SK-N-DZ (cell line): Measurements from ENCODE around the gene RAB30.
"Not testable (repeated sequence)": the region's sequence is repeated elsewhere in the genome, so short reads cannot be mapped to it uniquely, and the experiment has no call there.

ENCODE experiments used
- DNase-seq: peaks from one replicate; pipeline ENCODE4 v3.0.0-alpha.2; 2015; ENCODE audit warnings: low spot score

RAB30 gene

DNA sequence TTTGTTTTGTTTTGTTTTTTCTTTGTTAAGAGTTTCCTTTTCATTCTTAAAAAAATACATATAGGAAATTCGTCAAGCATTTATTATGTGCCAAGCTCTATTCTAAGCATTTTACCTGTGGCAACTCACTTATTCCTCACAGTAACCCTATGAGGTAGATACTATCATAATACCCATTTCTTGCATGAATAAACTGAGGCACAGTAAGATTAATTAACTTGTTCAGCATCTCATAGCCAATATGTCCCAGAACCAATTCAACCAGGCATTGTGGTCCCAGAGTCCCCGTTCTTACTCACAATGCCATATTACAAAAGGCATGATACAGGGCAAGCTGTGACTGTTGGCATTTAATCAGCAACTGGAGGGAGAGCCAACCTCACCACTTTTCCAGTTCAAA, 83.7 kb downstream of the RAB30 start:
- DNase-seq = no peak

- no peak for DNase-seq
Observed at GRCh38 chr11:82986446-82986845, 85.3 kb downstream of the RAB30 start.

- DNase-seq = no peak
Observed at GRCh38 chr11:82981852-82982251, 89.8 kb downstream of the RAB30 start.

- DNase-seq = no peak
Observed at GRCh38 chr11:82980947-82981346, 90.8 kb downstream of the RAB30 start.

GRCh38 chr11:82980292-82980691, 91.4 kb downstream of the RAB30 start:
- no peak for DNase-seq

GRCh38 chr11:82979824-82980223, 91.9 kb downstream of the RAB30 start:
- DNase-seq = no peak

- DNase-seq = no peak
Observed at GRCh38 chr11:82978422-82979099, 93.1 kb downstream of the RAB30 start.

DNA sequence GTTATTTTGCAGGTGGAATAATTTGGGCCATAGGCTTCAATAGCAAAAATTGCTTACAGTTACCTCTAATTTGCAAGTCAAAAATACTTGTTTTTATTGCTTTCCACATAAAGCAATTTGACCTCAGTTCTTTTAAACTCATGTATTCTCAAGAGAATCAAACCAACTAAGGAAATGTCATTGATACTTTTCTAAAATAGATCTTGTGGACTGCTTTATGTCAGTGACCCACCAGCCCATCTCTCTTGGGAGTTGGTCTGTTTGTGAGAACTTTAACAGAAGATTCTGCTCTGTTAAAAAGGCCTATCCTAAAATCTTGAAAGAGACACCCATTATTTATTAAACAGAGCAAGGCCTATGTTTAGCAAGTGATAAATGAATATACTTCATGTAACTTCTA, 94.9 kb downstream of the RAB30 start:
- DNase-seq = no peak

GRCh38 chr11:82975882-82976281, 95.8 kb downstream of the RAB30 start:
- no peak for DNase-seq

DNA sequence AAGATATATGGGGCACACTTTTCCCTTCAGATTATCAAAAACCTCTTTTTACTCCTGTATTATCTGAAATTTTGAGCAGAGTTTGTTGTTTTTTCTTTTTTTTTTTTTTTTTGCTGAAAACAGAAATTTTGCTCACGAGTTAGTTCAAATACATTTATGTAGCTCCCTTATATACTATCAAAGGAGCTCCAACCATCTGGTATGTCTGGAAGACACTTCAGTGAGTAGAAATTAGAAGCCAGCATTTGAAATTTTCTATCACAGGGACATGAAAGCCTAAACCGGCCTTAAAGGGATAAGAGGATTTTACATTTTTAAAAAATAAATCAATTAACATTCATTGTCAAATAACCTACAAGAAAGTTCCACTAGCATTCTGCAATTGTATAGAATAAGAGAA, 96.8 kb downstream of the RAB30 start:
- DNase-seq = no peak

GRCh38 chr11:82974135-82974534, 97.6 kb downstream of the RAB30 start:
- DNase-seq = no peak

DNA sequence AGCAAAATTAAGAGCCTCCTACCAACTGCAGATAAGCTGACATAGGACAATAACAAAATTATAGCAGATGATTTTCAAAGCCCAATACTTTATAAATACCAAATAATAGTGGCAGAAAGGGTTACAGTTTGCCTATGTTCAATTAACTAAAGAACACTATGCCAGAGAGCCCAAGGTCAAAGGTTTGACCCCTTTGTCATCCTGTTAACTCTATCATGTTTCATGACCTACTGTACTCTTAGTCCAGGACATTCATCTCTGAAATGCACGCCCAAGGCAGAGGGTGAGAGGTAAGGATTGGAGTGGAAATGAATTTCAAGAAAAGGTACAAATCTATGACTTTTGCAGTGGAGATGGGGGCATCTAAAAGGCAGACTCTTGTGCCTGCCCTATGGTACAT, 99.6 kb downstream of the RAB30 start:
- DNase-seq = no peak

- not testable (repeated sequence) for DNase-seq
Observed at GRCh38 chr11:82971519-82971946, 100.2 kb downstream of the RAB30 start.

DNA sequence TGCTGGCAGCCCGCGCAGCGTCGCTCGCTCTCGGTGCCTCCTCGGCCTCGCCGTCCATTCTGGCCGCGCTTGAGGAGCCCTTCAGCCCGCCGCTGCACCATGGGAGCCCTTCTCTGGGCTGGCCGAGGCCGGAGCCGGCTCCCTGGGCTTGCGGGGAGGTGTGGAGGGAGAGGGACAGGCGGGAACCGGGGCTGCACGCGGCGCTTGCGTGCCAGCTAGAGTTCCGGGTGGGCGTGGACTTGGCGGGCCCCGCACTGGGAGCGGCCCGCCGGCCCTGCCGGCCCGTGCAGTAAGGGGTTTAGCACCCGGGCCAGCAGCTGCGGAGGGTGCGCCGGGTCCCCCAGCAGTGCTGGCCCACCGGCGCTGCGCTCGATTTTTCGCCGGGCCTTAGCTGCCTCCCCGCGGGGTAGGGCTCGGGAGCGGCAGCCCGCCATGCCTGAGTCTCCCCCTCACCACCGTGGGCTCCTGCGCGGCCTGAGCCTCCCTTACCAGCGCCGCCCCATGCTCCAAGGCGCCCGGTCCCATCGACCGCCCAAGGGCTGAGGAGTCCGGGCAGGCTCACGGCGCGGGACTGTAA, 101.1 kb downstream of the RAB30 start:
- not testable (repeated sequence) for DNase-seq

DNA sequence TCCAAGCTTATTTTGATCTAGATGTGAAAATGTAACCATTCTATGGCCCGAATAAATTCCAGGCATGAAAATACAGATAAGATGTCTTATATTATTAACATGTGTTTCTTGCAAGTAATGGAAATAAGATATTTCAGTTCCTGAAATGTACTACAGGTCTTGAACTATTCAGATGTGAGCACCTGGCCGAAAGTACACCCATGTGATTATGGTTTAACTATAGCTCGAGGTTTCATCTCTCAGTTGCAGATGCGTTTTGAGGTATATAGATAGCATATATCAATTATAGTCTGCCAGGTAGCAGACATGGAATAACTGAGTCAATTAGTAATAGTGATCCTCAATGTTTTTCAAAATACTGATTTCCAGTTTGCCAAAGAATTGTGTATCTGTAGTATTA, 101.9 kb downstream of the RAB30 start:
- DNase-seq = no peak

- DNase-seq = no peak
Observed at GRCh38 chr11:82967381-82967780, 104.3 kb downstream of the RAB30 start.

- not testable (repeated sequence) for DNase-seq
Observed at GRCh38 chr11:82962021-82962420, 109.7 kb downstream of the RAB30 start.

GRCh38 chr11:82960779-82961143, 110.9 kb downstream of the RAB30 start:
- no peak for DNase-seq

DNA sequence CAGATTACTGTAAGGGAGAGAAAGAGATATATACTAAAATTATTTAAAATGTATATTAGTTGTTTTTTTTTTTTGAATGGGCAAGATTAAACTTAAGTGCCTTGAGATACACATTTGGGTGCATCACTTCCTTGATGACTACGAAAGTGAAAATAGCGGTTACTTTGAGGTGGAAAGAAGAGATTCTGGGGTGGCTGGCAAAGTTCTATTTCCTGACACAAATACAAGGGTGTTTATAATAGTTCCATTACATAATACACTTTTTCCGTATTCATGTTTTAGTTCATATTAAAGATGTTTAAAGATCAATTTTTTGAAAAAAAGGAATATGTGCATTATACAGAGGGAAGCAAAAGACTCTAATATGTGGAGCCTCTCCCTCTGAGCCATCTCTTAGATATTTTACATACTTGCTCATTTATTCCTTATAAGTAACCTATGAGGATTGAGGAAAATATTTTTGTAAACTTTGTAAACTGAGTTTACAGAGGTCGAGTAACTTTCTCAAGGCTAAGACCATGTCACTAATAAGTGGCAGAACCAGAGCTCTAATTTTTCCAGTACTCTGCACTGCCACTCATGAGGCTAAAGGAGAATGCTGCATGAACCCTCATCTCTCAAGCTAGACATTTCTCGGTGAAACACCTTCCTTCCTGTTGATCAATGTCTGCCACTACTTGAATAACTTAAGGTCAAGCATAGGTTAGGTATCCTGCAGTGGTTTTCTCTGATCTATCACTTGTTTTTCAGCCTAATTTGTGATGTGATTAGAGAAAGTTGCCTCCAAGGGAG, 111.5 kb downstream of the RAB30 start:
- DNase-seq = no peak

DNA sequence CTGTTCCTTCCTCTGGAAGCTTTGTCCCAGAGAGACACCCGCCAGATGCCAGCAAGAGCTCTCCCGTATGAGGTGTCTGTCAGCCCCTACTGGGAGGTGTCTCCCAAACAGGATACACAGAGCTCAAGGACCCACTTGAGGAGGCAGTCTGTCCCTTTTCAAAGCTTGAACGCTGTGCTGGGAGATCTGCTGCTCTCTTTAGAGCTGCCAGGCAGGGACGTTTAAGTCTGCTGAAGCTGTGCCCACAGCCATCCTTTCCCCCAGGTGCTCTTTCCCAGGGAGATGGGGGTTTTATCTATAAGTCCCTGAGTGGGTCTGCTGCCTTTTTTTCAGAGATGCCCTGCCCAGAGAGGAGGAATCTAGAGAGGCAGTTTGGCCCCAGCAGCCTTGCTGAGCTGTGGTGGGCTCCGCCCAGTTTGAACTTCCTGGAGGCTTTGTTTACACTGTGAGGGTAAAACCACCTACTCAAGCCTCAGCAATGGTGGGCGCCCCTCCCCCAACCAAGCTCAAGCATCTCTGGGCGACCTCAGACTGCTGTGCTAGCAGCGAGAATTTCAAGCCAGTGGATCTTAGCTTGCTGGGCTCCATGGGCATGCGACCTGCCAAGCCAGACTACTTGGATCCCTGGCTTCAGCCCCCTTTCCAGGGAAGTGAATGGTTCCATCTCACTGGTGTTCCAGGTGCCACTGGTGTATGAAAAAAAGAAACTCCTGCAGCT, 115.8 kb downstream of the RAB30 start:
- DNase-seq = not testable (repeated sequence)

DNA sequence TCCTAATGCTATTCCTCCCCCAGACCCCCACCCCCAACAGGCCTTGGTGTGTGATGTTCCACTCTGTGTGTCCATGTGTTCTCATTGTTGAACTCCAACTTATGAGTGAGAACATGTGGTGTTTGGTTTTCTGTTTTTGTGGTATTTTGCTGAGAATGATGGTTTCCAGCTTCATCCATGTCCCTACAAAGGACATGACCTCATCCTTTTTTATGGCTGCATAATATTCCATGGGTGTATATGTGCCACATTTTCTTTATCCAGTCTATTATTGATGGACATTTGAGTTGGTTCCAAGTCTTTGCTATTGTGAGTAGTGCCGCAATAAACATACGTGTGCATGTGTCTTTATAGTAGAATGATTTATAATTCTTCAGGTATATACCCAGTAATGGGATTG, 121.2 kb downstream of the RAB30 start:
- not testable (repeated sequence) for DNase-seq

DNA sequence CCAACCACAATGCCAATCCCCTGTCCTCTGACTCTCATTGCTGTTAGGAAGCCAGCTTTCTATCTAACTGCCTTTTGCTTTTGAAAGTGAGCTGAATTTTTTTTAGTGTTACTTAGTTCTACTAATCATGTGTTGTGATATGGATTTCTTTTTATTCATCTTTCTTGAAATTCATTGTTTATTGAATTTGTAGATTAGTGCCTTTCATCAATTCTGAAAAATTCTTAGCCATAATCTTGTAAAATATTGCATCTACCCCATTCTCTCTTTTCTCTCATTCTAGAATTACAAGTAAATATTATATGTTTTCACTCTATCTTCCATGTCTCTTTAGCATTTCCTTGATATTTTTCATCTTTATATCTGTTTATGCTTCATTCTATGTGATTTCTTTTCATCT, 122.3 kb downstream of the RAB30 start:
- DNase-seq = no peak
